IMR-90 (cell line): ENCODE data around the gene EIF2B2. TPM values are rescaled to one million over a fixed set of nuclear protein-coding genes. Genes with fewer than 3 reads are reported as not detected.

Experiments
- ATAC-seq: fragments of 200-7000 bp; cut with Tn5 transposase; 2 replicates; pipeline ENCODE4 v1.9.1; 2020; ENCODE audit warnings: low read depth, mild to moderate bottlenecking, moderate library complexity
- BruUV-seq: library from RNA; stranded (reverse); fragments of 400-500 nt; replicated peaks from 2 replicates; lab custom pipeline; 2021; lab: Mats Ljungman, UMichigan
- CTCF ChIA-PET: fragments of 300-600 bp; formaldehyde crosslinking; extraction: SDS; loops from one replicate; lab custom pipeline; 2021; ENCODE audit warnings: antibody characterized with exemption; lab: Yijun Ruan, JAX
- POLR2A ChIA-PET: fragments of 300-600 bp; sonication (Branson Sonifier 250); formaldehyde crosslinking; loops from one replicate; lab custom pipeline; 2022; ENCODE audit warnings: antibody characterized with exemption; ENCODE audit not compliant: unreplicated experiment; lab: Charles Lee
- DNase-seq: peaks from one replicate; pipeline ENCODE4 v3.0.0; 2013
- H2AFZ ChIP-seq: replicated peaks from 2 replicates; pipeline ENCODE3; 2013; ENCODE audit warnings: low read length, mild to moderate bottlenecking; ENCODE audit not compliant: poor library complexity
- H2AK5ac ChIP-seq: 2 replicates; pipeline ENCODE4 v1.6.1; 2013; ENCODE audit warnings: low read depth, low read length, inconsistent platforms
- H2AK9ac ChIP-seq: replicated peaks from 2 replicates; pipeline ENCODE3; 2013; ENCODE audit warnings: mild to moderate bottlenecking, low read depth, low read length, moderate library complexity; ENCODE audit not compliant: poor library complexity
- H2BK120ac ChIP-seq: 2 replicates; pipeline ENCODE4 v1.6.1; 2013; ENCODE audit warnings: low read depth, low read length, inconsistent platforms
- H2BK15ac ChIP-seq: 3 replicates; pipeline ENCODE4 v1.6.1; 2013; ENCODE audit warnings: low read depth, low read length, inconsistent platforms
- H2BK20ac ChIP-seq: 2 replicates; pipeline ENCODE4 v1.6.1; 2013; ENCODE audit warnings: low read depth, mild to moderate bottlenecking, inconsistent platforms, low read length, moderate library complexity
- H2BK5ac ChIP-seq: 2 replicates; pipeline ENCODE4 v1.6.1; 2013; ENCODE audit warnings: mild to moderate bottlenecking, low read depth, low read length, inconsistent platforms; ENCODE audit not compliant: poor library complexity, severe bottlenecking
- H3K14ac ChIP-seq: replicated peaks from 2 replicates; pipeline ENCODE4 v1.6.1; 2013; ENCODE audit warnings: low read depth, low read length, inconsistent platforms
- H3K18ac ChIP-seq: 2 replicates; pipeline ENCODE4 v1.6.1; 2013; ENCODE audit warnings: low read depth, low read length, control low read depth
- H3K23ac ChIP-seq: 2 replicates; pipeline ENCODE4 v1.6.1; 2013; ENCODE audit warnings: low read depth, low read length, inconsistent platforms
- H3K27ac ChIP-seq: 2 replicates; pipeline ENCODE4 v1.5.1; 2013; ENCODE audit warnings: mild to moderate bottlenecking, control low read depth, low read length; ENCODE audit not compliant: insufficient read depth
- H3K27me3 ChIP-seq: 2 replicates; pipeline ENCODE4 v1.6.1; 2013; ENCODE audit warnings: low read length; ENCODE audit not compliant: control insufficient read depth, insufficient read depth
- H3K36me3 ChIP-seq: 2 replicates; pipeline ENCODE4 v1.6.1; 2013; ENCODE audit warnings: low read length, mixed read lengths; ENCODE audit not compliant: control insufficient read depth, insufficient read depth
- H3K4ac ChIP-seq: 2 replicates; pipeline ENCODE4 v1.6.1; 2013; ENCODE audit warnings: low read depth, low read length, inconsistent platforms
- H3K4me1 ChIP-seq: 2 replicates; pipeline ENCODE4 v1.6.1; 2013; ENCODE audit warnings: low read length, mixed read lengths; ENCODE audit not compliant: control insufficient read depth, insufficient read depth
- H3K4me2 ChIP-seq: 2 replicates; pipeline ENCODE4 v1.6.1; 2013; ENCODE audit warnings: low read depth, mild to moderate bottlenecking, control low read depth, low read length, moderate library complexity
- H3K4me3 ChIP-seq: 2 replicates; pipeline ENCODE4 v1.5.1; 2013; ENCODE audit warnings: low read depth, mild to moderate bottlenecking, control low read depth, low read length, moderate library complexity; ENCODE audit not compliant: insufficient read depth
- H3K56ac ChIP-seq: 2 replicates; pipeline ENCODE4 v1.6.1; 2013; ENCODE audit warnings: low read length, inconsistent platforms; ENCODE audit not compliant: insufficient read depth; ENCODE audit errors: extremely low read depth
- H3K79me1 ChIP-seq, 2 experiments: 2 replicates each; pipeline ENCODE4 v1.6.1; 2013; ENCODE audit warnings: low read length in 2 of 2, inconsistent platforms in 1 of 2, low read depth in 1 of 2
- H3K9ac ChIP-seq: 2 replicates; pipeline ENCODE4 v1.6.1; 2013; ENCODE audit warnings: low read depth, low read length, control low read depth
- H3K9me1 ChIP-seq: 2 replicates; pipeline ENCODE4 v1.6.1; 2013; ENCODE audit warnings: low read length, inconsistent platforms; ENCODE audit not compliant: insufficient read depth
- H3K9me3 ChIP-seq: 2 replicates; pipeline ENCODE4 v1.6.1; 2013; ENCODE audit warnings: low read length; ENCODE audit not compliant: control insufficient read depth, insufficient read depth
- H4K20me1 ChIP-seq: 2 replicates; pipeline ENCODE4 v1.6.1; 2013; ENCODE audit warnings: low read length, inconsistent platforms; ENCODE audit not compliant: insufficient read depth
- H4K5ac ChIP-seq: 2 replicates; pipeline ENCODE4 v1.6.1; 2013; ENCODE audit warnings: mild to moderate bottlenecking, low read depth, low read length, control low read depth
- H4K8ac ChIP-seq, 2 experiments: 2 replicates each; pipeline ENCODE4 v1.6.1; 2013; ENCODE audit warnings: low read depth in 2 of 2, low read length in 2 of 2, control low read depth in 1 of 2, inconsistent platforms in 1 of 2
- H4K91ac ChIP-seq: 2 replicates; pipeline ENCODE4 v1.6.1; 2013; ENCODE audit warnings: low read depth, low read length, inconsistent platforms; ENCODE audit not compliant: insufficient read depth
- BHLHE40 ChIP-seq: fragments of 150-350 bp; IDR thresholded peaks from 2 replicates; pipeline ENCODE4 v1.6.1; 2016; ENCODE audit warnings: mild to moderate bottlenecking, low read depth, low read length
- CHD1 ChIP-seq: IDR thresholded peaks from 2 replicates; pipeline ENCODE4 v1.6.1; 2012; ENCODE audit warnings: low read depth, low read length, improper control_type of control experiment
- FOS ChIP-seq: fragments of 150-350 bp; IDR thresholded peaks from 2 replicates; pipeline ENCODE4 v1.6.1; 2016; ENCODE audit warnings: low read depth, low read length
- MAZ ChIP-seq: IDR thresholded peaks from 2 replicates; pipeline ENCODE4 v1.6.1; 2012; ENCODE audit warnings: low read depth, mild to moderate bottlenecking, low read length, improper control_type of control experiment, moderate library complexity, borderline replicate concordance
- WGBS, 2 experiments: methylation state at CpG; one replicate each; pipeline versions ENCODE4 v1.1.5 to v1.1.7; 2013; ENCODE audit warnings: missing lambda C conversion rate in 2 of 2; ENCODE audit not compliant: insufficient read length in 1 of 2; ENCODE audit errors: extremely low coverage in 2 of 2; 5-methylcytosine and 5-hydroxymethylcytosine counted together
- dilution Hi-C: fragments of 300-500 bp; cut with HindIII; formaldehyde crosslinking; loops from one replicate; pipeline ENCODE4 v1.14.3; 2018; ENCODE audit warnings: low sequenced_read_pairs; ENCODE audit not compliant: unreplicated experiment
- in situ Hi-C: fragments of 300-500 bp; cut with MboI; formaldehyde crosslinking; loops from 3 replicates; pipeline ENCODE4 v1.14.3; 2019; ENCODE audit warnings: low sequenced_read_pairs, inconsistent platforms, mixed read lengths
- intact Hi-C: fragments of 100-400 bp; cut with micrococcal nuclease; formaldehyde crosslinking; loops from 2 replicates; pipeline ENCODE4 v1.10.0; 2022
- polyA plus RNA-seq, 3 experiments: library from polyadenylated mRNA; depleted of rRNA; stranded (reverse); fragments of >200 nt; gene quantifications; 2 replicates each; pipeline ENCODE4 v1.2.3, GENCODE V29; 2012; ENCODE audit warnings: low replicate concordance in 1 of 3
- total RNA-seq: library from RNA; depleted of rRNA; stranded (reverse); fragments of >200 nt; gene quantifications from 2 replicates; pipeline ENCODE4 v1.2.3, GENCODE V29; 2012

The EIF2B2 gene
- total and polyA plus RNA-seq, 2 of the 4 experiments (the other 2 are of a cell fraction): 63.6 to 70.1 TPM

DNA sequence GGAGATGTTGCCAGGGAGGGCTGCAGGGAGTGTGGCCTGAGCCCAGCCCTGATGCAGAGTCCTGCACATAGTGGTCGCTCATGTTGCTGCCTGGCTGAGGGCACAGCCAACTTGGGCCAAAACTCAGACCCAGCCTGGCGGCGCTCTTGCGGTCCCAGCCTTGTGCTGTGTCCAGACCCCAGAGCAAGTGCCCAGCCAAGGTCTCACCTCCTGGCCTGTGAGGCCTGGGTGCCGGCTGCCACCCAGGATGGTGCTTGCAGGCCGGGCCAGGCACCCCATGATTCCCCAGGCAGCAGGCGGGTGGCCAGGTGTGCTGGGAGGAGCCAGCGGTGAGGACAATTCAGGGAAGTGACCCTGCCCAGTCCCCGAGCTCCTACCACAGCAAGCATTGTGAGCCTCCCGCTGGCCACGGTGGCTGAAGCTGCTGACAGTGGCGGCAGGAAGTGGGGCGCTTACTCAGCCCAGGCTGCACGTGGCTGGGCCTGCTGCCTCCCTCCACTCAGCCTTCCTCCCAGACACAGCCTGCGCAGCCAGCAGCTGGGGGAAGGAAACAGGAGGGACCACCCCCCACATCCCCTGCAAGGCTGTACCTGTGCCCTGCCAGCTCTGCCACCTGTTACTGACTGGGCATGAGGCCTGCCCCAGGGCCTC lies 29.6 kb upstream of the EIF2B2 start:
- Histone ChIP-seq H3K23ac (no peak overlapping the region), H3K18ac (no peak overlapping the region), H3K9ac (no peak overlapping the region), H3K4me1 (no peaks in the 10 kb centered on the region), H3K79me1 (no peaks in the 10 kb centered on the region), H3K4me2 (no peak overlapping the region), H3K36me3 (no peaks in the 10 kb centered on the region), H4K20me1 (no peaks in the 10 kb centered on the region), H3K4me3 (no peak overlapping the region), H3K9me3 (no peaks in the 10 kb centered on the region), H4K5ac (no peak overlapping the region; the same call in 1 of the 2 replicates), H2AK9ac (no peak overlapping the region), H3K27me3 (peaks cover 13% of the 10 kb centered on the region), H4K8ac (peak overlapping the region in 1 of 2 experiments; percentile 63; a peak in 1 of 4 replicates), H4K91ac (no peak overlapping the region; the same call in none of the 2 replicates), H2AK5ac (0 out of 2 replicates have a peak overlapping the region, but pooled peaks have one; percentile 26), H3K56ac (no peak overlapping the region), H3K9me1 (0 out of 2 replicates have a peak, but pooled peaks cover 3% of the 10 kb centered on the region), H3K4ac (0 out of 2 replicates have a peak overlapping the region, but pooled peaks have one; percentile 11), H2AFZ (peak overlapping the region; percentile 71), H2BK120ac (peak overlapping the region; percentile 48), H2BK20ac (no peak overlapping the region), H2BK15ac (peak overlapping the region; percentile 23; the same call in 1 of the 3 replicates), H3K27ac (no peak overlapping the region), H2BK5ac (peak overlapping the region; percentile 48), H3K14ac (0 out of 2 replicates have a peak overlapping the region, but pooled peaks have one; percentile 5)
- TF ChIP-seq MAZ: no peak
- 0 out of 2 replicates have a peak, but pooled peaks have one; percentile 31 for TF ChIP-seq BHLHE40
- TF ChIP-seq FOS: no peak
- no peak for TF ChIP-seq CHD1
- 92% methylated on average over 8 of the region's 15 CpGs; no CpG with 5 or more reads in 1 of the 2 experiments for WGBS, 2 experiments
- peak; percentile 44 for DNase-seq
- no TSS peak for BruUV-seq
- no peak; the same call in 1 of the 2 replicates for ATAC-seq
- intact Hi-C loops (no loop called here), dilution Hi-C loops (no loop called here), in situ Hi-C loops (no loop called here)
- ChIA-PET POLR2A (no interaction called here), CTCF (no interaction called here)
